OCI-LY7 (cell line): Measurements from ENCODE around the gene NLGN4Y. TPM values are rescaled to one million over a fixed set of nuclear protein-coding genes. Genes with fewer than 3 reads are reported as not detected.

ENCODE experiments used
- BruUV-seq: library from RNA; stranded (reverse); fragments of 400-500 nt; replicated peaks from 2 replicates; lab custom pipeline; 2021; lab: Mats Ljungman, UMichigan
- CTCF ChIA-PET: fragments of 300-600 bp; sonication (Branson Sonifier 250); formaldehyde crosslinking; loops from one replicate; lab custom pipeline; 2022; ENCODE audit warnings: antibody characterized with exemption; ENCODE audit not compliant: unreplicated experiment; lab: Charles Lee
- POLR2A ChIA-PET: fragments of 300-600 bp; sonication (Branson Sonifier 250); formaldehyde crosslinking; loops from one replicate; lab custom pipeline; 2022; ENCODE audit warnings: antibody characterized with exemption; lab: Charles Lee
- DNase-seq: peaks from one replicate; pipeline ENCODE4 v3.0.0-alpha.2; 2015; ENCODE audit warnings: low spot score
- H2AFZ ChIP-seq: fragments of 200-600 bp; sonication (generic), shearing (Covaris generic); 2 replicates; pipeline ENCODE4 v1.6.1; 2014; ENCODE audit warnings: mild to moderate bottlenecking, antibody characterized with exemption, low read length, moderate library complexity
- H3K27ac ChIP-seq: fragments of 200-600 bp; sonication (generic); 2 replicates; pipeline ENCODE4 v1.5.1; 2014; ENCODE audit warnings: mixed run types, low read depth, mild to moderate bottlenecking, moderate library complexity, low read length, inconsistent platforms; ENCODE audit not compliant: poor library complexity, severe bottlenecking
- H3K36me3 ChIP-seq: fragments of 200-600 bp; sonication (generic); 2 replicates; pipeline ENCODE4 v1.6.1; 2014; ENCODE audit warnings: mild to moderate bottlenecking, antibody characterized with exemption, low read length, moderate library complexity, mixed read lengths; ENCODE audit not compliant: insufficient read depth
- H3K4me1 ChIP-seq: fragments of 200-600 bp; sonication (generic); 2 replicates; pipeline ENCODE4 v1.5.1; 2014; ENCODE audit warnings: mild to moderate bottlenecking, low read length; ENCODE audit not compliant: insufficient read depth, poor library complexity, severe bottlenecking
- H3K4me2 ChIP-seq: fragments of 200-600 bp; sonication (generic); 2 replicates; pipeline ENCODE4 v1.6.1; 2014; ENCODE audit warnings: mild to moderate bottlenecking, low read length
- H3K4me3 ChIP-seq: fragments of 200-600 bp; sonication (generic); 2 replicates; pipeline ENCODE4 v1.5.1; 2014; ENCODE audit warnings: mild to moderate bottlenecking, low read depth, low read length; ENCODE audit not compliant: poor library complexity, severe bottlenecking
- H3K79me2 ChIP-seq: fragments of 200-600 bp; sonication (generic); 2 replicates; pipeline ENCODE4 v1.6.1; 2016; ENCODE audit warnings: low read depth, mild to moderate bottlenecking, low read length, moderate library complexity, mixed read lengths; ENCODE audit not compliant: insufficient read depth
- H3K9me2 ChIP-seq: fragments of 200-600 bp; sonication (generic); 2 replicates; pipeline ENCODE4 v1.6.1; 2016; ENCODE audit warnings: mild to moderate bottlenecking, low read length, mixed read lengths; ENCODE audit not compliant: insufficient read depth
- H3K9me3 ChIP-seq: fragments of 200-600 bp; sonication (generic); 2 replicates; pipeline ENCODE4 v1.6.1; 2014; ENCODE audit warnings: mild to moderate bottlenecking, mixed run types, low read length, mixed read lengths
- H4K20me1 ChIP-seq: fragments of 200-600 bp; sonication (generic); 2 replicates; pipeline ENCODE4 v1.6.1; 2014; ENCODE audit warnings: mild to moderate bottlenecking, antibody characterized with exemption, low read length, moderate library complexity, mixed read lengths; ENCODE audit not compliant: insufficient read depth
- CTCF ChIP-seq: fragments of 200-600 bp; sonication (generic); conservative IDR thresholded peaks from 2 replicates; pipeline ENCODE4 v1.5.1; 2014; ENCODE audit warnings: mild to moderate bottlenecking, antibody characterized with exemption, low read length, moderate library complexity, mixed read lengths
- EZH2phosphoT487 ChIP-seq: fragments of 200-600 bp; sonication (generic); IDR thresholded peaks from 2 replicates; pipeline ENCODE4 v1.6.1; 2018; ENCODE audit warnings: low read depth, borderline replicate concordance, mild to moderate bottlenecking, mixed run types, antibody characterized with exemption, low read length, moderate library complexity, mixed read lengths
- intact Hi-C: fragments of 100-400 bp; cut with micrococcal nuclease; formaldehyde crosslinking; loops from one replicate; pipeline ENCODE4 v1.10.0; 2022; ENCODE audit not compliant: unreplicated experiment
- total RNA-seq, 2 experiments: library from RNA; depleted of rRNA in 1 of 2; stranded (reverse); fragments of >200 nt in 1 of 2; shearing (Covaris generic) in 1 of 2; gene quantifications; 2 replicates each; pipeline ENCODE4 v1.2.3, GENCODE V29; 2014 to 2022

NLGN4Y gene
- total RNA-seq, 2 experiments from 2014 or later: not detected

GRCh38 chrY:14522379-14522950, 1.9 kb upstream of the NLGN4Y start:
- intact Hi-C loops: no loop called here
- DNase-seq: no peak
- ChIA-PET POLR2A (no interaction called here), CTCF (no interaction called here)
- H4K20me1 ChIP-seq: no peaks in the 10 kb centered on the region
- H3K9me2 ChIP-seq: no peaks in the 10 kb centered on the region
- no peaks in the 10 kb centered on the region for H3K36me3 ChIP-seq
- no peaks in the 10 kb centered on the region for H3K4me1 ChIP-seq
- H2AFZ ChIP-seq: no peak overlapping the region
- BruUV-seq: no TSS peak
- TF ChIP-seq CTCF (no peak), EZH2phosphoT487 (no peak)
- no peaks in the 10 kb centered on the region for H3K79me2 ChIP-seq
- H3K4me3 ChIP-seq: no peak overlapping the region
- no peak overlapping the region for H3K27ac ChIP-seq
- H3K9me3 ChIP-seq: no peaks in the 10 kb centered on the region
- H3K4me2 ChIP-seq: no peak overlapping the region

GRCh38 chrY:14523491-14524271, 648 bp upstream of the NLGN4Y start:
- Histone ChIP-seq H3K9me2 (no peaks in the 10 kb centered on the region), H3K79me2 (no peaks in the 10 kb centered on the region), H3K4me3 (no peak overlapping the region), H2AFZ (no peak overlapping the region), H3K4me1 (no peaks in the 10 kb centered on the region), H3K27ac (no peak overlapping the region), H4K20me1 (no peaks in the 10 kb centered on the region), H3K9me3 (no peaks in the 10 kb centered on the region), H3K36me3 (no peaks in the 10 kb centered on the region), H3K4me2 (no peak overlapping the region)
- no TSS peak for BruUV-seq
- TF ChIP-seq CTCF: no peak
- TF ChIP-seq EZH2phosphoT487: no peak
- no peak for DNase-seq
- POLR2A ChIA-PET: no interaction called here
- intact Hi-C loops: no loop called here
- CTCF ChIA-PET: no interaction called here

- H3K4me3 ChIP-seq: no peak overlapping the region
- no peaks in the 10 kb centered on the region for H4K20me1 ChIP-seq
- no peak overlapping the region for H2AFZ ChIP-seq
- no peaks in the 10 kb centered on the region for H3K9me3 ChIP-seq
- H3K9me2 ChIP-seq: no peaks in the 10 kb centered on the region
- no peak overlapping the region for H3K27ac ChIP-seq
- POLR2A ChIA-PET: no interaction called here
- H3K36me3 ChIP-seq: no peaks in the 10 kb centered on the region
- CTCF ChIA-PET: no interaction called here
- no TSS peak for BruUV-seq
- TF ChIP-seq EZH2phosphoT487 (no peak), CTCF (no peak)
- DNase-seq: no peak
- no peak overlapping the region for H3K4me2 ChIP-seq
- intact Hi-C loops: no loop called here
- no peaks in the 10 kb centered on the region for H3K4me1 ChIP-seq
- no peaks in the 10 kb centered on the region for H3K79me2 ChIP-seq
Observed at GRCh38 chrY:14525315-14525714, 986 bp downstream of the NLGN4Y start.
